Embryonic facial prominence (tissue), 1 donor: ENCODE data around the gene LAMC1.

Experiments used
- DNase-seq: peaks from one replicate; pipeline ENCODE4 v3.0.0-alpha.2; 2016; ENCODE audit errors: extremely low spot score

Gene LAMC1

DNA sequence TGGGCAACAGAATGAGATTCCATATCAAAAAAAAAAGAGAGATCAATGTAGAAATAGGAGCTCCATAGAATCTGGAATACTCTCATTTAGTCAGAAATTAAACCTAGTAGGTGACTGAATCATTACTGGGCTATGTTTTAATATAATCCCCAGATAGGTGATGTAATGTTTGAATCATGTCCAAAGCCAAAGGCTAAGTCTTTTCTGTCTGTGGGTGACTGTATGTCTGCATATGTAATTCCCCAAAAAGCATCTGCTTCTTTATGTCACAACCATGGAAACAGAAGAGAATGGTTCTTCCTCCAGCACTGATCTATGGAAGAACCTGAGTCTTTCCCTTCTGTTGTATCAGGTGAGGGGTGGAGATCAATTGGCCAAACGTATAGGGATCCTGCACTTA, 168.6 kb downstream of the LAMC1 start:
- no peak for DNase-seq

DNA sequence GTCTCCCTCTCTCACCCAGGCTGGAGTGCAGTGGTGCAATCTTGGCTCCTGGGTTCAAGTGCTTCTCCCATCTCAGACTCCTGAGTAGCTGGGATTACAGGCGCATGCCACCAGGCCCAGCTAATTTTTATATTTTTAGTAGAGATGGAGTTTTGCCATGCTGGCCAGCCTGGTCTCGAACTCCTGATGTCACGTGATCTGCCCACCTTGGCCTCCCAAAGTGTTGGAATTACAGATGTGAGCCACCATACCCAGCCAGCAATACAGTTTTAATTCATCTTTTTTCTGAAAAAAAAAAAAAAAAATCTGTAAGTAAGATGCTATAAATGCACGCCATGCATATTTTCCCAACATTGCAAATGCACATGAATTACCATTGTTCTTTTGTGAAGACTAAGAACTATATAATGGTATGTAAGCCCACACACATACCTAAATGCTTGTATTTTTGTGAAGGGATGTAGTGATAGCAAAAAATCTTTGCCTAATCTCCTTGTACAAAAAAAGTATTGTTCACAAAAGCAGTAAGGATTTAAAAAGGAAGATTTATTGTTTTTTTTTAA, 170.8 kb downstream of the LAMC1 start:
- DNase-seq, result no peak

DNA sequence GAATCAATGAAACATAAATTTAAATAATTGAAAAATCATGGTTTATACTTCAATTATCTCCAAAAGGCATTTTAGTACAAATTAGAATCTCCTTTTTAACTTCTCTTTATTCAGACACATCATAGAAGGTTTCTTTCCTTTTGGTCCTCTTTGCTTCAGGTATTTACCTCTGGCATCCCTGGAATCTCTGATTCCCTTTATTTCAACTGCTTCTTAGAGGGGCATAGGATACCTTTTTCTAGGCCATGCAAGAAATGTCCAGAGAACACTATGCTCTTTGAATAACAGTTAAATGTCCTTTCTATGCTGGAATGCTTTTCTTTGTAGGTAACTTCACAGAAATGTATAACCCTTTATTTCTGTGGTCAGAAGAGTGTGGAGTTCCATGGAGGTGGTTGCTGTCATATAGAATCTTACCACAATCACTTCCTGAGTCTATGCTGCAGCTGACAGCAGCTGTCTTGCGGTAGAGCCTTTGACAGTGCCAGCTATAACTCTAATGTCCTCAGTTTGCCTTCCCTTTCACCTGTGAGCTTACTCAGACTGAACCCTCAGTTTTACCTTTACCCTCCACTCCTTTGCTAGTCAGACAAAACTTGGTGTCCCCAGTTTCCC, 171.4 kb downstream of the LAMC1 start:
- DNase-seq, result no peak

DNA sequence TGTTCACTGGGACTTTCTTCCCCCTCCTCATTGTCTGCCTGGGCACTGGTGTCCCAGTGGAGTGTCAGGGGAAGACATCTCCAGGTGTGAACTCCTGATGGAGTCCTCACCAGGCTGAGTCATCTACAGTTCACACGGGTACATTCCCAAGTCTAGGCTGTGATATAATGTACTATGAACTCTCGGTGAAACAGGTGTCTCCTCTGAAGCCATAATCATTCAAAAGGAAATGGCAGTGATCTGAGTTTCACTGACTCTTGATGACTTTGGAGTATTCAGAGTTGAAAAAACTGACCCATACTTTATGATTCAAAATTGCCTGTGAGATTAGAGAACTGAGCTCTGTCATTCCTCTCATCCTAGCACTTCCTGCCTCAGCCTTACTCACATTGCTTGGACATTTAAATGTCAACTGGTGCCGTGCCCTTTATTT, 171.9 kb downstream of the LAMC1 start:
- no peak for DNase-seq
